Stimulated activated CD4-positive, alpha-beta T cell treated with anti-CD3 and anti-CD28 coated beads, Interleukin-2, amount 100 ng/mL, for 4 hours (primary cell): Measurements from ENCODE around the gene THSD4.
"Not testable (repeated sequence)": the region's sequence is repeated elsewhere in the genome, so short reads cannot be mapped to it uniquely, and the experiment has no call there.

Experiments
- DNase-seq: peaks from one replicate; pipeline ENCODE4 v3.0.0-alpha.2; 2020; ENCODE audit warnings: low read depth

THSD4 gene

GRCh38 chr15:71431343-71432336 is 316.4 kb downstream of the THSD4 start:
- DNase-seq, result no peak

DNA sequence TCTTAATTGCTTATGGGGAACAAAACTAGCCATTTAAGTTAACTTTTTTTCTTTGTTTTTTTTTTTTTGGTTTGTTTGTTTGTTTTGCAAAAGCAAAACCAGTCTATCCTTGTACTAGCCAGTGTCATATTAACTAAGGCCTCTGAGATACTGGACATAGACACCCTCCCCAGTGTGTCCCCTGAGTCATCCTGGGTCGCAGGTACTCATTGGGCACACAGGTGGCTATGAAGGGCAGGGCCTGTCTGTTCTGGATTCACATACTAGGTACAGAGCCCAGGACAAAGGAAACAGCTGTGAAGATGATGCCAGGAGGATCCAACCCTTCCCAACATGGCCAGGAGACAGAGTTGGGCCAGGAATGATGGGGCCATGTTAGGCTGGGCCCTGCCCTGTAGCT is 318.1 kb downstream of the THSD4 start:
- DNase-seq, result no peak

- DNase-seq, result no peak
These were observed 319.5 kb downstream of the THSD4 start for GRCh38 chr15:71434774-71435173.

- DNase-seq, result no peak
These were observed 320.3 kb downstream of the THSD4 start for GRCh38 chr15:71435552-71435951.

- DNase-seq, result no peak
These were observed 321.6 kb downstream of the THSD4 start for GRCh38 chr15:71436854-71437253.

DNA sequence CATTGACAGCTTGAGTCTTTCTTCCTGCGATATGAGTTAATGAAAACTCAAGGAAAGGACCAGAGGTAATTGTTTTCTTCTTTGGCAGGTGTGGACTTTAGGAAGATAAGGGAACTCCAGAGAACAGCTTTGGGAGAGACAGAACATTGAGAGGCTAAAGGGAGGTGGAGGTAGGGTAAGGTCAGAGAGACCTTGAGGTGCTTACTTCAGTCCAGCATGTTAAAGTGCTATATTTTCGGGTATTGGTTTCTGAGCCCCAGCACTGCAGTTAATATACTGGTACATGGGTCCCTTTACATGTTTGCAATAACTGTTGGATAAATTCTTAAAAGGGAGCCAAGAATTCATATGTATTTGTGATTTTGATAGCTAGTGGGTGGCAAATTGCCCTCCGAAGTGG is 322.1 kb downstream of the THSD4 start:
- DNase-seq, result no peak

DNA sequence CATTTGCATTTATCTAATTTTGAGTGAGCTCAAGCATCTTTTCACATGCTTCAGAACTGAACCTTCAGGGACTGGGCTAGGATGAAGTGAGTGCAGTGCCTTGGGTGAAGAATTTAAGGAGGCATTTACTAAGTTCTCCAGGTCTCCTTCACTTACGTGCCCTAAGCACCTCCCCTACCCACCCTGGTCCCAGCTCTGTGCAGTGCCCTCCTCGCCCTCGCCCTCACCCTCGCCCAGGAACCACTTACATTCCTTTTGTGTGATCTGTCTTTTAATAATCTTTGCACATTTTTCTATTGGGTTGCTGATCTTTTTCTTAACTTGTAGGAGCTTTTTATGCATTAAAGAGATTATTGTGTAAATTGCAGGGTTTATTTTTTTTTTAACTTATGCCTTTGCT is 322.6 kb downstream of the THSD4 start:
- no peak for DNase-seq

DNA sequence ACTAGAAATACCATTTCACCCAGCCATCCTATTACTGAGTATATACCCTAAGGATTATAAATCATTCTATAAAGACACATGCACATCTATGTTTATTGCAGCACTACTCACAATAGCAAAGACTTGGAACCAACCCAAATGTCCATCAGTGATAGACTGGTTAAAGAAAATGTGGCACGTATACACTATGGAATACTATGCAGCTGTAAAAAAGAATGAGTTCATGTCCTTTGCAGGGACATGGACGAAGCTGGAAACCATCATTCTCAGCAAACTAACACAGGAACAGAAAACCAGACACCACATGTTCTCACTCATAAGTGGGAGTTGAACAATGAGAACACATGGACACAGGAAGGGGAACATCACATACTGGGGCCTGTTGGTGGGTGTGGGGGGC is 324.2 kb downstream of the THSD4 start:
- not testable (repeated sequence) for DNase-seq

GRCh38 chr15:71440489-71441110 is 325.3 kb downstream of the THSD4 start:
- DNase-seq, result no peak

GRCh38 chr15:71443538-71443937 is 328.3 kb downstream of the THSD4 start:
- no peak for DNase-seq

GRCh38 chr15:71444032-71444810 is 328.9 kb downstream of the THSD4 start:
- no peak for DNase-seq

- DNase-seq, result no peak
These were observed 329.8 kb downstream of the THSD4 start for GRCh38 chr15:71444866-71445590.

DNA sequence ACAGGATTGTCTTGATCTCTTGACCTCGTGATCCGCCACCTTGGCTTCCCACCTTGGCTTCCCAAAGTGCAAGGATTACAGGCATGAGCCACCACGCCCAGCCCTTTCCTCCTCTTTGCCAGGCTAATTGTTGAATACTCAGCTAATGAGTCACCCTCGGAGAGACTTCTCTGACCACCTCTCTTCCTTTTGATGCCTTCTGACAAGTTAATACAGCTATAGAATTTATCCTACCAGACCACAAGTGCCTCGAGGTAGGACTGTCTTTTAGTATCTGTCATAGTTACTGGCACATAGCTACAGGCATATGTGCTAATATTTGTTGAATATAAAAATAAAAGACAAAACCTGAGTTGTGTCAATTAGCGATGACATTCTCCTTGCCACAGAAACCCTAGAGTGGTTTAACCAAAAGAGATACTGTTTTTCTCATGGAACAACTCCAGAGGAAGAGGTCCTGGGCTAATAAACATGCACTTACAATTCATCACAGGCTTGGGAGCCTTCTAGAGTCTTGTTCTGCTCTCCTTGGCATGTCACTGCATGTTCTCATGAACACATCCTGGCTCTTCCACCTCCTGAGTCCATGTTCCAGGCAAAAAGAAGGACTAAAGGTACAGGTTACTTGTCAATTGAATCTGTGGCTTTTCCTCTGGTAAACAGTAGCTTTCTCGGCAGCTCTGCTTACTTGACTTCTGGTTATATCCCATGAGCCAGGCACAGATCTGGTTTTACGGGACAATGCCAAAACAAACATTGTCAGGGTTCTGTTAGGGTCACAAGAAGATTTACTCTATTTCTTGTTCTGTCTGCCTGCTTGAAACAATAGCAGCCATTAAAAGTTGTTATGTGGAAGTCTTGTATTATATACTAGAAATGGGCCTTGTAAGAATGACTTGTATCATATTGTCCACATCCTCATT is 332.3 kb downstream of the THSD4 start:
- DNase-seq, result no peak

- no peak for DNase-seq
These were observed 333.4 kb downstream of the THSD4 start for GRCh38 chr15:71448688-71449114.

DNA sequence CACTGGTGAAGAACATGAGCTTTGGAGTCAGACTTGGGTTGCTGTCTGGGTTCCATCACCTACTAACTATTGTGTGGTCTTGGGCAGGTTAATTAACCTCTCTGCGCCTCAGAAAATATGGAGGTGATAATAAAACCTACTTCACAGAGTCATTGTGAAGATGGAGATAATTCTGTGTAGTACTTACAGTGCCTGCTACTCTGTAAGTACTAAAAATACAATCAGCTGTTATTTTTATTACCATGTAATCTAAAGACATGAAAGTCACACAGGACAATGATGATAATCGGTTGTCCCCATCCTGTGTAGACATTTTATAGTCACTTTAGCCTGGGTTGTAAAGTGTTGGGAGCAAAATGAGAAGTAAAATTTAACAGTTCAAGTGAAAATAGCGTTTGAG is 334.1 kb downstream of the THSD4 start:
- DNase-seq, result no peak

- no peak for DNase-seq
These were observed 334.7 kb downstream of the THSD4 start for GRCh38 chr15:71449956-71450355.

GRCh38 chr15:71451130-71451529 is 335.9 kb downstream of the THSD4 start:
- no peak for DNase-seq

- no peak for DNase-seq
These were observed 337.6 kb downstream of the THSD4 start for GRCh38 chr15:71452893-71453292.

- no peak for DNase-seq
These were observed 339.3 kb downstream of the THSD4 start for GRCh38 chr15:71454462-71454996.

DNA sequence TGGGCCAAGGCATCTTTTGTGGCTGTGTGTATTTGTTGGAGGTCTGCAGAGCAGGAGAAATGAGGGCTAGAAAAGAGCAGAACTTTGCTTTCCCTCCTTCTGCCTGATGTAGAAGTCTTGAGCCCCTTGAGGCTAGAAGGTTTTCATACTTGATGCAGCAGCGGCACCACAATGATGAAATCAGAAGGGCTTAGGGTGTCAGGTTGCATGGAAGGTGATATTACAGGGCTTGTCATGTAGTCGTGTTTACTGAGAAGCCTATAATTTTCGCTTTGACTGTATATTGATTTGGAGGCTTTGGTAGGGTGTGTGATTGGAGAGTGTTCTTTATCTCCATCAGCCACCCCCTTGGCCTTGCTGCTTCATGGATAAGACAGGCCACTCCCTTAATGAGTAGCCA is 339.8 kb downstream of the THSD4 start:
- no peak for DNase-seq
